GM19023 (cell line): ENCODE measurements around the gene XPO4.
"Not testable (repeated sequence)": the region's sequence is repeated elsewhere in the genome, so short reads cannot be mapped to it uniquely, and the experiment has no call there.

ENCODE experiments used
- ATAC-seq: cut with Tn5 transposase; IDR thresholded peaks from one replicate; pipeline ENCODE4 v1.9.1; 2021; ENCODE audit warnings: mild to moderate bottlenecking, moderate library complexity; ENCODE audit not compliant: unreplicated experiment

The XPO4 gene

GRCh38 chr13:20891768-20892167, 10.8 kb downstream of the XPO4 start:
- no peak for ATAC-seq

GRCh38 chr13:20891034-20891433, 11.5 kb downstream of the XPO4 start:
- ATAC-seq, result no peak

- not testable (repeated sequence) for ATAC-seq
These were observed 12.0 kb downstream of the XPO4 start for GRCh38 chr13:20890540-20890939.

GRCh38 chr13:20882206-20882605, 20.3 kb downstream of the XPO4 start:
- no peak for ATAC-seq

GRCh38 chr13:20877902-20878301, 24.6 kb downstream of the XPO4 start:
- ATAC-seq, result no peak

GRCh38 chr13:20876802-20877201, 25.7 kb downstream of the XPO4 start:
- not testable (repeated sequence) for ATAC-seq

- ATAC-seq, result not testable (repeated sequence)
These were observed 28.1 kb downstream of the XPO4 start for GRCh38 chr13:20874439-20874838.

- ATAC-seq, result no peak
These were observed 29.2 kb downstream of the XPO4 start for GRCh38 chr13:20873348-20873747.

- ATAC-seq, result no peak
These were observed 31.7 kb downstream of the XPO4 start for GRCh38 chr13:20870829-20871228.

GRCh38 chr13:20869540-20869939, 33.0 kb downstream of the XPO4 start:
- no peak for ATAC-seq

GRCh38 chr13:20867408-20867807, 35.1 kb downstream of the XPO4 start:
- no peak for ATAC-seq

GRCh38 chr13:20861666-20862065, 40.9 kb downstream of the XPO4 start:
- ATAC-seq, result not testable (repeated sequence)

GRCh38 chr13:20860844-20861243, 41.7 kb downstream of the XPO4 start:
- ATAC-seq, result no peak

GRCh38 chr13:20856650-20857049, 45.9 kb downstream of the XPO4 start:
- ATAC-seq, result no peak

GRCh38 chr13:20851844-20852402, 50.6 kb downstream of the XPO4 start:
- no peak for ATAC-seq

- ATAC-seq, result no peak
These were observed 53.6 kb downstream of the XPO4 start for GRCh38 chr13:20848944-20849343.

GRCh38 chr13:20848203-20848602, 54.3 kb downstream of the XPO4 start:
- no peak for ATAC-seq

- no peak for ATAC-seq
These were observed 55.2 kb downstream of the XPO4 start for GRCh38 chr13:20847296-20847695.

- ATAC-seq, result no peak
These were observed 59.4 kb downstream of the XPO4 start for GRCh38 chr13:20843166-20843565.

- no peak for ATAC-seq
These were observed 62.0 kb downstream of the XPO4 start for GRCh38 chr13:20840568-20840967.

- no peak for ATAC-seq
These were observed 68.5 kb downstream of the XPO4 start for GRCh38 chr13:20833900-20834679.

- no peak for ATAC-seq
These were observed 69.7 kb downstream of the XPO4 start for GRCh38 chr13:20832861-20833260.

GRCh38 chr13:20831933-20832332, 70.6 kb downstream of the XPO4 start:
- ATAC-seq, result no peak
